Neuronal stem cell (in vitro differentiated cells): ENCODE results near the gene ZSWIM1.

ENCODE experiments used
- DNase-seq: peaks from one replicate; pipeline ENCODE4 v3.0.0-alpha.2; 2013; ENCODE audit warnings: low spot score
- H2AFZ ChIP-seq: one replicate; pipeline ENCODE4 v1.6.1; 2013; ENCODE audit warnings: mild to moderate bottlenecking, low read length, inconsistent platforms
- H2AK5ac ChIP-seq: 2 replicates; pipeline ENCODE4 v1.6.1; 2013; ENCODE audit warnings: low read depth, mild to moderate bottlenecking, inconsistent platforms, low read length, moderate library complexity, mixed read lengths
- H2BK120ac ChIP-seq: 2 replicates; pipeline ENCODE4 v1.6.1; 2013; ENCODE audit warnings: low read depth, mild to moderate bottlenecking, inconsistent platforms, low read length, moderate library complexity, mixed read lengths
- H2BK12ac ChIP-seq: one replicate; pipeline ENCODE4 v1.6.1; 2013; ENCODE audit warnings: low read length, inconsistent platforms
- H2BK15ac ChIP-seq: 2 replicates; pipeline ENCODE4 v1.6.1; 2013; ENCODE audit warnings: mild to moderate bottlenecking, low read length, inconsistent platforms, mixed read lengths
- H2BK5ac ChIP-seq: one replicate; pipeline ENCODE4 v1.6.1; 2013; ENCODE audit warnings: inconsistent platforms, mild to moderate bottlenecking, low read length, moderate library complexity
- H3K14ac ChIP-seq: one replicate; pipeline ENCODE4 v1.6.1; 2013; ENCODE audit warnings: low read length, inconsistent platforms
- H3K18ac ChIP-seq: 2 replicates; pipeline ENCODE4 v1.6.1; 2013; ENCODE audit warnings: low read length, inconsistent platforms
- H3K23ac ChIP-seq: 2 replicates; pipeline ENCODE4 v1.6.1; 2013; ENCODE audit warnings: low read depth, mild to moderate bottlenecking, mixed read lengths, low read length, inconsistent platforms; ENCODE audit not compliant: poor library complexity
- H3K27ac ChIP-seq: replicated peaks from 3 replicates; pipeline ENCODE4 v1.5.1; 2013; ENCODE audit warnings: low read length, inconsistent platforms
- H3K27me3 ChIP-seq, 3 experiments: 2 replicates each; pipeline ENCODE4 v1.6.1; 2013; ENCODE audit warnings: low read length in 3 of 3, mild to moderate bottlenecking in 2 of 3, inconsistent platforms in 1 of 3, low read depth in 1 of 3, mixed read lengths in 1 of 3, moderate library complexity in 1 of 3; ENCODE audit not compliant: control insufficient read depth in 3 of 3, insufficient read depth in 3 of 3
- H3K36me3 ChIP-seq, 2 donors: replicated peaks in 1 of 2; 2 replicates each; pipeline ENCODE4 v1.6.1; 2013; ENCODE audit warnings: low read length in 2 of 2; ENCODE audit not compliant: control insufficient read depth in 2 of 2, insufficient read depth in 2 of 2
- H3K4ac ChIP-seq: 2 replicates; pipeline ENCODE4 v1.6.1; 2013; ENCODE audit warnings: inconsistent platforms, mild to moderate bottlenecking, low read length, moderate library complexity
- H3K4me1 ChIP-seq, 2 donors: 1 replicate in 1 of 2; 2 replicates in 1 of 2; pipeline ENCODE4 v1.6.1; 2013; ENCODE audit warnings: low read length in 2 of 2, low read depth in 1 of 2; ENCODE audit not compliant: control insufficient read depth in 2 of 2, insufficient read depth in 1 of 2
- H3K4me2 ChIP-seq: one replicate; pipeline ENCODE4 v1.6.1; 2013; ENCODE audit warnings: mild to moderate bottlenecking, low read length, inconsistent platforms; ENCODE audit not compliant: insufficient read depth, poor library complexity, severe bottlenecking
- H3K4me3 ChIP-seq, 2 donors: 2 replicates each; pipeline ENCODE4 v1.5.1; 2013; ENCODE audit warnings: low read length in 2 of 2, mild to moderate bottlenecking in 2 of 2, inconsistent platforms in 1 of 2, moderate library complexity in 1 of 2
- H3K79me1 ChIP-seq: one replicate; pipeline ENCODE4 v1.6.1; 2013; ENCODE audit warnings: low read depth, mild to moderate bottlenecking, inconsistent platforms, low read length, moderate library complexity
- H3K9ac ChIP-seq: one replicate; pipeline ENCODE4 v1.6.1; 2013; ENCODE audit warnings: mild to moderate bottlenecking, low read depth, low read length, inconsistent platforms; ENCODE audit not compliant: poor library complexity
- H3K9me3 ChIP-seq, 2 donors: replicated peaks in 1 of 2; 2 replicates each; pipeline versions ENCODE3 to v1.6.1; 2013; ENCODE audit warnings: low read length in 2 of 2, mild to moderate bottlenecking in 2 of 2, inconsistent platforms in 1 of 2, low read depth in 1 of 2, mixed read lengths in 1 of 2, moderate library complexity in 1 of 2; ENCODE audit not compliant: control insufficient read depth in 2 of 2, insufficient read depth in 1 of 2
- H4K8ac ChIP-seq: one replicate; pipeline ENCODE4 v1.6.1; 2013; ENCODE audit warnings: low read depth, mild to moderate bottlenecking, inconsistent platforms, low read length, moderate library complexity
- H4K91ac ChIP-seq: one replicate; pipeline ENCODE4 v1.6.1; 2013; ENCODE audit warnings: low read length, low read depth, mild to moderate bottlenecking, inconsistent platforms; ENCODE audit not compliant: poor library complexity
- WGBS, 2 donors: extraction: QIAGEN DNeasy Blood & Tissue Kit; methylation state at CpG; one replicate each; pipeline ENCODE4 v1.1.7; 2013; ENCODE audit warnings: missing lambda C conversion rate in 2 of 2, mixed read lengths in 1 of 2; ENCODE audit not compliant: insufficient read length in 2 of 2, insufficient replicate concordance in 1 of 2; ENCODE audit errors: extremely low coverage in 2 of 2; 5-methylcytosine and 5-hydroxymethylcytosine counted together

The ZSWIM1 gene

GRCh38 chr20:45866454-45866853 is 14.6 kb upstream of the ZSWIM1 start:
- H2AK5ac ChIP-seq = no peak overlapping the region
- no peak overlapping the region for H2BK5ac ChIP-seq
- H3K23ac ChIP-seq = no peak overlapping the region
- H2BK12ac ChIP-seq = no peak overlapping the region
- no peak overlapping the region for H3K4me2 ChIP-seq
- no peak overlapping the region for H3K14ac ChIP-seq
- H2AFZ ChIP-seq = no peak overlapping the region
- H3K27me3 ChIP-seq = no peaks in the 10 kb centered on the region
- no peak overlapping the region for H4K91ac ChIP-seq
- no peaks in the 10 kb centered on the region for H3K36me3 ChIP-seq
- no peaks in the 10 kb centered on the region for H3K4me1 ChIP-seq
- H2BK120ac ChIP-seq = no peak overlapping the region
- H3K9ac ChIP-seq = no peak overlapping the region
- H3K79me1 ChIP-seq = no peaks in the 10 kb centered on the region
- no peak overlapping the region for H2BK15ac ChIP-seq
- H3K4me3 ChIP-seq = no peak overlapping the region
- H3K27ac ChIP-seq = no peak overlapping the region
- no peak overlapping the region for H3K4ac ChIP-seq
- WGBS, 2 donors = no CpG with 5 or more reads among the region's 5 CpGs
- H3K18ac ChIP-seq = no peak overlapping the region
- DNase-seq = no peak
- H3K9me3 ChIP-seq = no peaks in the 10 kb centered on the region
- no peak overlapping the region for H4K8ac ChIP-seq

- no peaks in the 10 kb centered on the region for H3K36me3 ChIP-seq
- H2BK5ac ChIP-seq = no peak overlapping the region
- no peak overlapping the region for H3K9ac ChIP-seq
- no peak overlapping the region for H2AFZ ChIP-seq
- no peak overlapping the region for H3K14ac ChIP-seq
- H3K23ac ChIP-seq = no peak overlapping the region
- no peak overlapping the region for H2BK120ac ChIP-seq
- no peak overlapping the region for H3K4me2 ChIP-seq
- no peak for DNase-seq
- no peak overlapping the region for H2BK12ac ChIP-seq
- H4K8ac ChIP-seq = no peak overlapping the region
- WGBS, 2 donors = no CpG with 5 or more reads among the region's 6 CpGs
- no peak overlapping the region for H3K27ac ChIP-seq
- no peak overlapping the region for H3K4me3 ChIP-seq
- H3K4me1 ChIP-seq = no peaks in the 10 kb centered on the region
- no peak overlapping the region for H4K91ac ChIP-seq
- H3K18ac ChIP-seq = no peak overlapping the region
- no peaks in the 10 kb centered on the region for H3K9me3 ChIP-seq
- no peak overlapping the region for H2AK5ac ChIP-seq
- H3K79me1 ChIP-seq = no peaks in the 10 kb centered on the region
- no peaks in the 10 kb centered on the region for H3K27me3 ChIP-seq
- no peak overlapping the region for H2BK15ac ChIP-seq
- H3K4ac ChIP-seq = no peak overlapping the region
Measured at GRCh38 chr20:45867136-45867818, 13.8 kb upstream of the ZSWIM1 start.

- Histone ChIP-seq H4K8ac (no peak overlapping the region), H3K79me1 (no peaks in the 10 kb centered on the region), H3K9ac (no peak overlapping the region), H2AFZ (no peak overlapping the region), H3K23ac (no peak overlapping the region), H2BK15ac (no peak overlapping the region), H2BK12ac (no peak overlapping the region), H3K27me3 (no peaks in the 10 kb centered on the region), H3K36me3 (no peaks in the 10 kb centered on the region), H3K18ac (no peak overlapping the region), H3K14ac (no peak overlapping the region), H3K4me3 (no peak overlapping the region), H2BK5ac (no peak overlapping the region), H2BK120ac (no peak overlapping the region), H3K27ac (no peak overlapping the region), H3K4me1 (no peaks in the 10 kb centered on the region), H3K4me2 (no peak overlapping the region), H3K4ac (no peak overlapping the region), H3K9me3 (no peaks in the 10 kb centered on the region), H4K91ac (no peak overlapping the region), H2AK5ac (no peak overlapping the region)
- DNase-seq = no peak
Measured at GRCh38 chr20:45867819-45868176, 13.2 kb upstream of the ZSWIM1 start.

GRCh38 chr20:45872626-45873025 is 8.4 kb upstream of the ZSWIM1 start:
- Histone ChIP-seq H2BK120ac (no peak overlapping the region), H3K4ac (no peak overlapping the region), H4K8ac (no peak overlapping the region), H4K91ac (no peak overlapping the region), H3K14ac (no peak overlapping the region), H3K4me3 (no peak overlapping the region), H3K23ac (no peak overlapping the region), H2AFZ (no peak overlapping the region), H3K27ac (no peak overlapping the region), H3K9me3 (no peaks in the 10 kb centered on the region), H2BK15ac (no peak overlapping the region), H3K79me1 (no peaks in the 10 kb centered on the region), H2AK5ac (no peak overlapping the region), H3K4me1 (no peaks in the 10 kb centered on the region), H3K36me3 (peaks cover 0 to 11% of the 10 kb centered on the region in 2 donors), H2BK5ac (no peak overlapping the region), H3K4me2 (no peak overlapping the region), H3K27me3 (no peaks in the 10 kb centered on the region), H3K18ac (no peak overlapping the region), H3K9ac (no peak overlapping the region), H2BK12ac (no peak overlapping the region)
- no peak for DNase-seq
- WGBS, 2 donors = no CpG with 5 or more reads among the region's 4 CpGs
